Endothelial cell of umbilical vein (primary cell): ENCODE data around the gene ABCA1.

Source experiments
- CTCF ChIP-seq, 2 donors: IDR thresholded peaks; 1 replicate in 1 of 2; 2 replicates in 1 of 2; pipeline ENCODE4 v1.5.1; 2011; ENCODE audit warnings: low read length in 2 of 2, mild to moderate bottlenecking in 2 of 2, moderate library complexity in 2 of 2, control low read depth in 1 of 2, inconsistent platforms in 1 of 2, low read depth in 1 of 2; ENCODE audit not compliant: insufficient read depth in 1 of 2; ENCODE audit errors: extremely low read depth in 1 of 2
- GATA2 ChIP-seq: IDR thresholded peaks from 2 replicates; pipeline ENCODE4 v1.7.0; 2011; ENCODE audit warnings: low read depth, mild to moderate bottlenecking, moderate library complexity, mixed read lengths, low read length; ENCODE audit not compliant: insufficient read length, insufficient read depth
- MAX ChIP-seq: IDR thresholded peaks from 2 replicates; pipeline ENCODE4 v1.6.1; 2011; ENCODE audit not compliant: insufficient read depth, insufficient read length
- MYC ChIP-seq: IDR thresholded peaks from one replicate; pipeline ENCODE4 v1.6.1; 2011; ENCODE audit warnings: mild to moderate bottlenecking, low read depth, low read length
- POLR2A ChIP-seq: IDR thresholded peaks from 2 replicates; pipeline ENCODE4 v1.6.1; 2012; ENCODE audit warnings: low read depth, mild to moderate bottlenecking, control low read depth, low read length

- TF ChIP-seq CTCF (IDR thresholded peaks at IDR 0.05; ENCODE audit: extremely low read depth in 1 of 2, insufficient read depth in 1 of 2, low read depth in 1 of 2, low read length in 2 of 2) (no peak), MAX (no peak), POLR2A (no peak), GATA2 (no peak), MYC (no peak)
Measured at GRCh38 chr9:104853159-104853558, 74.8 kb downstream of the ABCA1 start.
